ENCODE measurements around the gene PRSS33.

PRSS33 gene

DNA sequence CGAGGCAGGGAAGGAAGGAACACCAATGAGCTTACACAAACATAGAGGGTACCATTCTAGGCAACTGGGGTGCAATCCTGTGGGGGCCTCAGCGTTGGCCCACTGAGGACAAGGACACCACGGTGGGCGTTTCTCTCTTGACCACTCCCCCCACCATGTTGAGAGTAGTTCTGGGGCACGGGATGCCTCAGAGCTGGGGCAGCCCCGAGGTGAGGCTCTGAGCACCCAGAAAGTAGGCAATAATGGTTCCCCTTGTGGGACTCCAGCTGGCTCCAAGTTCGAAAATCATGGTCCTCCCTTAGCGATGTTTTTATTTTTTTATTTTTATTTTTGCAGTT lies 34.8 kb upstream of the PRSS33 start:
- DNase-seq (ENCODE audit: low read depth): no peak
- no peak overlapping the region for H3K4me3 ChIP-seq (ENCODE audit: low read depth, low read length)

GRCh38 chr16:2821487-2822157 lies 34.3 kb upstream of the PRSS33 start:
- H3K4me3 ChIP-seq (ENCODE audit: low read depth, low read length): no peak overlapping the region
- no peak for DNase-seq (ENCODE audit: low read depth)

GRCh38 chr16:2820836-2821486 lies 33.6 kb upstream of the PRSS33 start:
- no peak overlapping the region for H3K4me3 ChIP-seq (ENCODE audit: low read depth, low read length)
- DNase-seq (ENCODE audit: low read depth): no peak

- H3K4me3 ChIP-seq (ENCODE audit: low read depth, low read length): no peak overlapping the region
- DNase-seq (ENCODE audit: low read depth): no peak
Observed at GRCh38 chr16:2819939-2820835, 32.8 kb upstream of the PRSS33 start.

GRCh38 chr16:2819179-2819938 lies 32.0 kb upstream of the PRSS33 start:
- no peak for DNase-seq (ENCODE audit: low read depth)
- no peak overlapping the region for H3K4me3 ChIP-seq (ENCODE audit: low read depth, low read length)

GRCh38 chr16:2818272-2818876 lies 31.0 kb upstream of the PRSS33 start:
- no peak overlapping the region for H3K4me3 ChIP-seq (ENCODE audit: low read depth, low read length)
- no peak for DNase-seq (ENCODE audit: low read depth)

DNA sequence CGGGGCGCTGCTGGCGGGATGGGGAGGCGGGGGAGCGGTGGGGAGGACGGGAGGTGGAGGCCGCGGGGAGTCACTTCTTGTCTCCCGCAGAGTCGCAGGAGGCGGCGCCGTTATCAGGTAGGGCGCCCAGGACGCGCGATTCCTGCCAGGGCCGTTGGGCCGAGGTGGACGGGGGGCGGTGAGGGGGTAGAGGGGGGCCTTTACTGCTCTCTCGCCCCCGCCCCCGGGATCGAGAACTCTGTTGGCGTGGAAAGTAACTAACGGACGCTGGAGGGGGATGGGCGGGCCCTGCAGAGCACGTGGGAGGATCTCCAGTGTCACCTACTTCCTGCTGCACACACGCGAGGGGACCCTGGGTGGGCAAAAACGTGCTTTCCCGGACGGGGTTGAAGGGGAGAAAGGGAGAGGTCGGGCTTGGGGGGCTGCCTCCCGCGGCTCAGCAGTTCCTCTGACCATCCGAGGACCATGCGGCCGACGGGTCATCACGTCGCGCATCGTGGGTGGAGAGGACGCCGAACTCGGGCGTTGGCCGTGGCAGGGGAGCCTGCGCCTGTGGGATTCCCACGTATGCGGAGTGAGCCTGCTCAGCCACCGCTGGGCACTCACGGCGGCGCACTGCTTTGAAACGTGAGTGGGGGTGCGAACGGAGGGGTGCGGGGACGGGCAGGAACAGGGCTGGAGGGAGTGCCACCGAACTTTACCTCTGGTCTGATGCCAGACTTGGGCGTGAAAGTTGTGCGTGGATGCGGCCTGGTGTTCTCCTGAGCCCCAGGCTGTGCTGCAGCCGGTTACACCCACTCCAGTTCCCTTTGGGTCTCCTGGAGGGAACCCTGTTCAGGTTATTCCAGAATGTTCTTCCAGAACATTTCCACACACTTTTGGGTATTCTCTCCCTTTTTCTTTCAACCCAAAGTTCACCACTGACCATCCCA lies 30.2 kb upstream of the PRSS33 start:
- no peak overlapping the region for H3K4me3 ChIP-seq (ENCODE audit: low read depth, low read length)
- no peak for DNase-seq (ENCODE audit: low read depth)

DNA sequence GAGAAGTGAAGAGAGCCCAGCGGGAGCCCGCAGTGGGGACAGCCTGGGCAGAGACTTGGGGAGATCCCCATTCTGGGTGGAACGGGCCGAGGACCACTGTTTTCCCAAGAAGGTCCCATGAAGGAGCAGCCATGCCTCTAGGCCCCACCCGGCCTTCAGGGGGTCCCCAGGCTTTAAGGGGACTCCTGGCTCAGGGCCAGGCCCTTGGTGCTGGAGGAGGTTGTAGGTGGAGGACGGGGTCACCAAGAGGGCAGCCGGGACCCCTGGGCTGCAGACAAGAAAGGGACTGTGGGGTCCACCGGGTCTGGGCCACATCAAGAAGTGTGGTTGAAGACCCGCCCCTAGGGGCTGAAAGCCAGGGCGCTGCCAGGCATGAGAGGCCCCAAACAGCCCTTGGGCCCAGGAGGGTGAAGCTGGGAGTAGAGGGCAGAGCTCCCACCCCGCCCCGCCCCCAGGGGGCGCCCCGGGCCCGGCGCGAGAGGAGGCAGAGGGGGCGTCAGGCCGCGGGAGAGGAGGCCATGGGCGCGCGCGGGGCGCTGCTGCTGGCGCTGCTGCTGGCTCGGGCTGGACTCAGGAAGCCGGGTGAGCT lies 29.5 kb upstream of the PRSS33 start, which contains the start of gene PRSS21:
Gene PRSS21 (plus strand): TSS at position 487 of the 589 bp plus-strand sequence. CDS start 32 bp downstream, at position 519.
- no peak within 1 kb of the TSS for H3K4me3 ChIP-seq (ENCODE audit: low read depth, low read length)
- DNase-seq (ENCODE audit: low read depth): no peak

- DNase-seq (ENCODE audit: low read depth): no peak
- no peak overlapping the region for H3K4me3 ChIP-seq (ENCODE audit: low read depth, low read length)
Observed at GRCh38 chr16:2815299-2815771, 28.0 kb upstream of the PRSS33 start.

- H3K4me3 ChIP-seq (ENCODE audit: low read depth, low read length): no peak overlapping the region
- DNase-seq (ENCODE audit: low read depth): no peak
Observed at GRCh38 chr16:2814551-2815298, 27.4 kb upstream of the PRSS33 start.

- no peak overlapping the region for H3K4me3 ChIP-seq (ENCODE audit: low read depth, low read length)
- no peak for DNase-seq (ENCODE audit: low read depth)
Observed at GRCh38 chr16:2813771-2814221, 26.4 kb upstream of the PRSS33 start.

DNA sequence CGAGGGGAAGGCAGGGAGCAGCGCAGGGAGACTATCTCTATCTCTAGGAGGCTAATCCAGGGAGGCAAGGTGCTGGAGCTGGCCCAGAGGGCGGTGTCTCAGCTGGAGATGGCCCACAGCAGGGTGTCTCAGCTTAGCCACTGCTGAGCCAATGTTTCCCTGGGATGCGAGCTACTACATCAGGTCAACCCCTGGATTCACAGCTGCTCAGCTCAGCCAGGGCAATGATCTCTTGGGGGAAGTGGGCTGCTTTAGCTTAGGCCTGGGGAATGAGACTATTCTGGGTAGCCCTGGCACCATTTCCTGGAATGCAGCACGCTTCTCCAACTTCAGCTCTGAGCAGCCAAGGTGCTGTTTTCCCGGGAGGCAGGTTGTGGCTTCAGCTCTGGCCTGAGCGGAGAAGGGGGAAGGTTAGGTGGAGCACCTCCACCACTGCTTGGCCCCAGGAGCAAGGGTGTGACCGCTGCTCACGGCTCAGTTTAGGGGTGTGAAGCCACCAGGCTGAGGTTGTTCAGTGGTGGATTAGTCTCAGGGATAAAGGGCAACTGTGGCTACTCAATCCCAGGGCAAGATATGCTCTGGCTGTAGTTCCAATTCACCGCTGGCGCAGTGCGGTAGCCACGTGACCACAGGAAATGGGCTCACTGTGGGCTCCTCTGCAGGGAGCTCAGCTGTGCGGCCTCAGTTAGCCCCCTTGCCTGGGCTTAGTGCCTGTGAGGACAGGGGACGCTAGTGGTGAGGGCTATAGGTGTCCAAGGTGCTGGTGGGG lies 24.5 kb upstream of the PRSS33 start:
- H3K4me3 ChIP-seq (ENCODE audit: low read depth, low read length): no peak overlapping the region
- no peak for DNase-seq (ENCODE audit: low read depth)

GRCh38 chr16:2810651-2811050 lies 23.3 kb upstream of the PRSS33 start:
- DNase-seq (ENCODE audit: low read depth): no peak
- no peak overlapping the region for H3K4me3 ChIP-seq (ENCODE audit: low read depth, low read length)

- DNase-seq (ENCODE audit: low read depth): no peak
- no peak overlapping the region for H3K4me3 ChIP-seq (ENCODE audit: low read depth, low read length)
Observed at GRCh38 chr16:2809149-2809760, 21.9 kb upstream of the PRSS33 start.

DNA sequence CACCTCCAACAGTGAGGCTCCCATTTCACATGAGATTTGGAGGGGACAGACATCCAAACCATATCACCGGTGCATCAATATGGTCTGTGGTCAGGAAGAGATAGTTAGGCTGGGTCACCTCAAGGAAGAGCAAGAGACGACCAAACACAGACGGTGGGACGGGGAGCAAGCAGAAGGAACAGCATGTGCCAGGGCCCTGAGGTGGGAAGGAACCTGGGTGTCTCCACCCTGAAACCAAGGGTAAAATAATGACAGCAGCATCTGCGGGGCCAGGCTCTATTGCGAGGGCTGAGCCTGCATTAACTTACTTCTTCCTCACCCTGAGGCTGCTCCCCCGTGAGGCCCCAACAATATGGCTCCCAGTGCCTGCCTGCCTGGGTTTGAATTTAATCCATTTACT lies 20.8 kb upstream of the PRSS33 start:
- H3K4me3 ChIP-seq (ENCODE audit: low read depth, low read length): no peak overlapping the region
- DNase-seq (ENCODE audit: low read depth): no peak

GRCh38 chr16:2806286-2806685 lies 18.9 kb upstream of the PRSS33 start:
- no peak for DNase-seq (ENCODE audit: low read depth)
- no peak overlapping the region for H3K4me3 ChIP-seq (ENCODE audit: low read depth, low read length)
